ENCODE measurements around the gene ZFAND6.
"Not testable (repeated sequence)": the region's sequence is repeated elsewhere in the genome, so short reads cannot be mapped to it uniquely, and the experiment has no call there.

The ZFAND6 gene

DNA sequence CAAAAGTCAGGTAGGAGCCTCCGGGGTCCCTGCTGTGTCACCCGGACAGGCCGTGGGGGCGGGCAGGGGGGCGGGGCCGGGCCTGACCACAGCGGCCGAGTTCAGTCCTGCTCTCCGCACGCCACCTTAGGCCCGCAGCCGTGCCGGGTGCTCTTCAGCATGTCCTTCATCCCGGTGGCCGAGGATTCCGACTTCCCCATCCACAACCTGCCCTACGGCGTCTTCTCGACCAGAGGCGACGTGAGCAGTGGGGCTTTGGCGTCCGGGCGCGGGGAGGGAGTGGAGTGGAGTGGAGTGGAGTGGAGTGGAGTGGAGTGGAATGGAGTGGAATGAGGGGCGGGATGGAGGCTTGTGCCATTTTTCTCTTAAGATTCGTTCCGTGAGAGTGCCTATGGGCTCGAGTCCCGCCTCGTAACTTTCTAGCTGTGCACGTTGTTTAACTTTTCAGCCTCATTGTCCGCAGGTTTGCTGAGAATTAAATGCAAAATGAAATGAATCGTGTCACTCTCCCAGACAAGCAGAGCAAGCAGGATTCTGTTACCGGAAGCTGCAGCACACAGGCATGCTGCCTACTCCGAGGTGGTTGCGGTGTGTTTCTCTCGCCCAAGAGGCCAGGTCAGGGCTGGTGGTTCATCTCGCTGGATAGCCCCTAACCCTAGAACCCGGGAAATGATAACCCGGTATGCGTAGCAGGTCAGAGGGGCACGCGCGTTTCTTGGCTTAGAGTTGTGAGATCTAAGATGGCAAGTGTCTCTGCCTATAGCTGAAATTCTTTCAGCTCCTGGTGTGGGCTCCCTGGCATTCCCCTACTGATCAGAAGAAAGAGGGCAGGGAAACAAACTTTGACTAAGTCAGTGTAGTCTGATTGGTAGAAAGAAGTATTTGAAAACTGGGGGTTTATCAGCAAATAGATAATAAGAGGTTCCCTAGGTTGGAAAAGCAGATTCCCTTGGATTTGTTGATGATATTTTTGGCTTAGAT, 93.7 kb downstream of the ZFAND6 start, which contains the start of gene FAH:
FAH (plus strand) TSS at position 104 of the 981 bp plus-strand sequence; CDS start at position 160, 56 bp downstream.
- peak within 1 kb of the TSS; percentile 77 to 90 for H3K4me3 ChIP-seq (ENCODE audit: low read length in 2 of 2)
- no peaks in the 10 kb centered on the region for H3K27me3 ChIP-seq (ENCODE audit: control insufficient read depth in 2 of 2, insufficient read depth in 2 of 2, low read length in 2 of 2)
- peak within 1 kb of the TSS; percentile 58 to 69 for H3K9ac ChIP-seq (ENCODE audit: low read depth in 1 of 2, low read length in 2 of 2)
- no peaks in the 10 kb centered on the region for H3K9me3 ChIP-seq (ENCODE audit: control insufficient read depth in 2 of 2, low read length in 2 of 2)
- peaks cover 6 to 9% of the 10 kb centered on the region in 2 donors for H3K4me1 ChIP-seq (ENCODE audit: control insufficient read depth in 2 of 2, insufficient read depth in 2 of 2, low read length in 2 of 2)
- H3K27ac ChIP-seq (ENCODE audit: low read depth in 2 of 2, low read length in 2 of 2): peak within 1 kb of the TSS; percentile 66 to 77
- H3K36me3 ChIP-seq (ENCODE audit: control insufficient read depth in 2 of 2, insufficient read depth in 2 of 2, low read length in 2 of 2): no peaks in the 10 kb centered on the region

DNA sequence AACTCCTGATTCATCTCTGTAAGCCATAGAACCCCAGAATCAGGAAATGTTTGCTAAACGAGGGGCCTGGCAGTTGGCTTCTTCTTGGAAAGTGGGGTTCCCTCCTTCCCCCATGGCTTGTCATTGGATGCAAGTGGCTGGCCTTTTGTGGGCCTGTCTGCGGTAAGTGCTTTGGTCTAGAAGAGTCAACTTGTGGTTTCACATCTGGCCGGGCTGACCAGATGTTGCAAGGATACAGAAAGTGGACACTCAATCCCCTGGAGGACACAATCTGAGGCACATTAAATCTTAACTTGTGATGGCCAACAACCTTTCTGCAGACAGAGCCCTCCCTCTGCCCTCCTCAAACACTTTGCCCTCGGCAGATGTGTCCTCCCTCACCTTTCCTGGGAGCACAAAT, 94.4 kb downstream of the ZFAND6 start:
- Histone ChIP-seq H3K36me3 (ENCODE audit: control insufficient read depth in 2 of 2, insufficient read depth in 2 of 2, low read length in 2 of 2) (no peaks in the 10 kb centered on the region), H3K9me3 (ENCODE audit: control insufficient read depth in 2 of 2, low read length in 2 of 2) (no peaks in the 10 kb centered on the region), H3K27me3 (ENCODE audit: control insufficient read depth in 2 of 2, insufficient read depth in 2 of 2, low read length in 2 of 2) (no peaks in the 10 kb centered on the region), H3K9ac (ENCODE audit: low read depth in 1 of 2, low read length in 2 of 2) (peak overlapping the region in 1 of 2 donors; percentile 69), H3K4me3 (ENCODE audit: low read length in 2 of 2) (peak overlapping the region; percentile 71 to 90), H3K27ac (ENCODE audit: low read depth in 2 of 2, low read length in 2 of 2) (peak overlapping the region in 1 of 2 donors; percentile 77), H3K4me1 (ENCODE audit: control insufficient read depth in 2 of 2, insufficient read depth in 2 of 2, low read length in 2 of 2) (peaks cover 6 to 9% of the 10 kb centered on the region in 2 donors)

DNA sequence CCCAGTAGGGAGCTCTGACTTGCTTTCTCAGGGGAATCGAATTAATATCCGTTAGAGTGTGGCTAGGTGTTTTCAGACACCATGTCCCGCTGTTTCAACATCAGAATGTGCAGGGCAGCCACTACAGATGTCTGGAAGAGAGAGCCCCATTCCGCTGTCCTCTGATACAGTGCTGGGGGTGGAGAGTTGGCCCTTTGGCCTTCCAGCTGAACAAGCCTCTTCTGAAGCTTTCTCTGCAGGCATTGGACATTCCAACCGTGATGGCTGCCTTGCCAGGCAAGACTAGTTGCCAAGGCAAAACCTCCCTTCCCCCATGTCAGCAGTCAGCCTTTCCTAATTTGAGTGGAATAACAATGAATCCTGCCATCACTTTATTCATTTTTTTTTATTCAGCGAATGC, 94.9 kb downstream of the ZFAND6 start:
- Histone ChIP-seq H3K9ac (ENCODE audit: low read depth in 1 of 2, low read length in 2 of 2) (no peak overlapping the region), H3K9me3 (ENCODE audit: control insufficient read depth in 2 of 2, low read length in 2 of 2) (no peaks in the 10 kb centered on the region), H3K27me3 (ENCODE audit: control insufficient read depth in 2 of 2, insufficient read depth in 2 of 2, low read length in 2 of 2) (no peaks in the 10 kb centered on the region), H3K27ac (ENCODE audit: low read depth in 2 of 2, low read length in 2 of 2) (no peak overlapping the region), H3K36me3 (ENCODE audit: control insufficient read depth in 2 of 2, insufficient read depth in 2 of 2, low read length in 2 of 2) (no peaks in the 10 kb centered on the region), H3K4me1 (ENCODE audit: control insufficient read depth in 2 of 2, insufficient read depth in 2 of 2, low read length in 2 of 2) (peaks cover 6 to 9% of the 10 kb centered on the region in 2 donors), H3K4me3 (ENCODE audit: low read length in 2 of 2) (no peak overlapping the region)

DNA sequence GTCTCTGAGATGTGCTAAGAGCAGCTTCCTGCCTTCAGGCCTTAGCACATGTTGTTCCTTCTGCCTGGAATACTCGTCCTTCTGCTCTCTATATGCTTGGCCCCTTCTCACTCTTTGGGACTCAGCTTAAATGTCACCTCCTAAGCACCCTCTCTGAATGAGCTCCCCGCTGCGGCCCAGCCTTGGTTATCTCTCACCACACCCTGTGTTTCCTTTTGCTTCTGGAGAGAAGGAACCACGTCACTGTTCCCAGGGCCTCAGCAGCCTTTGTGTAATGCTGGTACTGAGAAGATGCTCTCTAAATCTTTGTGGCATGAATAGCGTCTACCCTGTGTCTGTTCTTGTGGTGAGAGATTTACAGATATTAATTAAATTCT, 95.5 kb downstream of the ZFAND6 start:
- no peaks in the 10 kb centered on the region for H3K9me3 ChIP-seq (ENCODE audit: control insufficient read depth in 2 of 2, low read length in 2 of 2)
- H3K4me1 ChIP-seq (ENCODE audit: control insufficient read depth in 2 of 2, insufficient read depth in 2 of 2, low read length in 2 of 2): peaks cover 6 to 9% of the 10 kb centered on the region in 2 donors
- H3K27me3 ChIP-seq (ENCODE audit: control insufficient read depth in 2 of 2, insufficient read depth in 2 of 2, low read length in 2 of 2): no peaks in the 10 kb centered on the region
- no peak overlapping the region for H3K9ac ChIP-seq (ENCODE audit: low read depth in 1 of 2, low read length in 2 of 2)
- H3K4me3 ChIP-seq (ENCODE audit: low read length in 2 of 2): no peak overlapping the region
- H3K36me3 ChIP-seq (ENCODE audit: control insufficient read depth in 2 of 2, insufficient read depth in 2 of 2, low read length in 2 of 2): no peaks in the 10 kb centered on the region
- no peak overlapping the region for H3K27ac ChIP-seq (ENCODE audit: low read depth in 2 of 2, low read length in 2 of 2)

DNA sequence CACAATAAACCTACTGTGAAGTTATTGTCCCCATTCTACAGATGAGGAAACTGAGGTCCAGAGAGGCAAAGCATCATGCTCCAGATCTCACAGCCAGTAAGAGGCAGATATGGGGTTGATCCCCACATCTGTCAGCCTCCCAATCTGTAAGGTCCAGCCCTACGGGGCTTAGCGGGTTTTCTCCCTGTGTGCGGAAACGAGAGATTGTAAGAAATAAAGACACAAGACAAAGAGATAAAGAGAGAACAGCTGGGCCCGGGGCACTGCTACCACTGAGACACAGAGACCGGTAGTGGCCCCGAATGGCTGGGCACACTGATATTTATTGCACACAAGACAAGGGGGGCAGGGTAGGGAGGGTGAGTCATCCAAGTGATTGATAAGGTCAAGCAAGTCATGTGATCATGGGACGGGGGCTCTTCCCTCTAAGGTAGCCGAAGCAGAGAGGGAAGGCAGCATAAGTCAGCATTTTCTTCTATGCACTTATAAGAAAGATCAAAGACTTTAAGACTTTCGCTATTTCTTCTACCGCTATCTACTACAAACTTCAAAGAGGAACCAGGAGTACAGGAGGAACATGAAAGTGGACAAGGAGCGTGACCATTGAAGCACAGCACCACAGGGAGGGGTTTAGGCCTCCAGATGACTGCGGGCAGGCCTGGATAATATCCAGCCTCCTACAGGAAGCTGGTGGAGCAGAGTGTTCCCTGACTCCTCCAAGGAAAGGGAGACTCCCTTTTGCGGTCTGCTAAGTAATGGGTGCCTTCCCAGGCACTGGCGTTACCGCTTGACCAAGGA, 96.1 kb downstream of the ZFAND6 start:
- H3K27me3 ChIP-seq (ENCODE audit: control insufficient read depth in 2 of 2, insufficient read depth in 2 of 2, low read length in 2 of 2); H3K9ac ChIP-seq (ENCODE audit: low read depth in 1 of 2, low read length in 2 of 2); H3K9me3 ChIP-seq (ENCODE audit: control insufficient read depth in 2 of 2, low read length in 2 of 2); H3K4me1 ChIP-seq (ENCODE audit: control insufficient read depth in 2 of 2, insufficient read depth in 2 of 2, low read length in 2 of 2); H3K27ac ChIP-seq (ENCODE audit: low read depth in 2 of 2, low read length in 2 of 2); H3K36me3 ChIP-seq (ENCODE audit: control insufficient read depth in 2 of 2, insufficient read depth in 2 of 2, low read length in 2 of 2); H3K4me3 ChIP-seq (ENCODE audit: low read length in 2 of 2): not testable (repeated sequence)

DNA sequence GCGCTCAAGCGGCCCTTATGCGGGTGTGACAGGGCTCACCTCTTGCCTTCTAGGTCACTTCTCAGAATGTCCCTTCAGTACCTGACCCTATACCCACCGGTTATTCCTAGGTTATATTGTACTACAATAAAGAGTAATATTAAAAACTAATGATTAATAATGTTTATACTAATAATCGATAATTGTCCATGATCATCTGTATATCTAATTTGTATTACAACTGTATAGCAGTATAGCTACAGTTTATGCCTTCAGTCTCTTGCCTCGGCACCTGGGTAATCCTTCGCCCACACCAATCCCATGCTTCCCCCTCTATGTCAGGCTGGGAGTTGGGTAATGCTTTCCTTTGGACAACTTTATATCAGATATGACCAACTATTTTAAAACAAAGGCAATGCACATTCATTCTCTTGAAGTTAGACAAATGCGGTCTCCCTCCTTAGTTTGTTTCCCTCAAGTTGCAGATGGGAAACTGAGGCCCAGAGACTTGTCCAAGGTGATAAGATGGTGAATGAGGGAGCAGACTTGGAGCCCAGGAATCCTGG, 96.8 kb downstream of the ZFAND6 start:
- no peaks in the 10 kb centered on the region for H3K36me3 ChIP-seq (ENCODE audit: control insufficient read depth in 2 of 2, insufficient read depth in 2 of 2, low read length in 2 of 2)
- H3K27ac ChIP-seq (ENCODE audit: low read depth in 2 of 2, low read length in 2 of 2): no peak overlapping the region
- peaks cover 8 to 9% of the 10 kb centered on the region in 2 donors for H3K4me1 ChIP-seq (ENCODE audit: control insufficient read depth in 2 of 2, insufficient read depth in 2 of 2, low read length in 2 of 2)
- H3K4me3 ChIP-seq (ENCODE audit: low read length in 2 of 2): no peak overlapping the region
- H3K9me3 ChIP-seq (ENCODE audit: control insufficient read depth in 2 of 2, low read length in 2 of 2): no peaks in the 10 kb centered on the region
- H3K27me3 ChIP-seq (ENCODE audit: control insufficient read depth in 2 of 2, insufficient read depth in 2 of 2, low read length in 2 of 2): no peaks in the 10 kb centered on the region
- no peak overlapping the region for H3K9ac ChIP-seq (ENCODE audit: low read depth in 1 of 2, low read length in 2 of 2)

DNA sequence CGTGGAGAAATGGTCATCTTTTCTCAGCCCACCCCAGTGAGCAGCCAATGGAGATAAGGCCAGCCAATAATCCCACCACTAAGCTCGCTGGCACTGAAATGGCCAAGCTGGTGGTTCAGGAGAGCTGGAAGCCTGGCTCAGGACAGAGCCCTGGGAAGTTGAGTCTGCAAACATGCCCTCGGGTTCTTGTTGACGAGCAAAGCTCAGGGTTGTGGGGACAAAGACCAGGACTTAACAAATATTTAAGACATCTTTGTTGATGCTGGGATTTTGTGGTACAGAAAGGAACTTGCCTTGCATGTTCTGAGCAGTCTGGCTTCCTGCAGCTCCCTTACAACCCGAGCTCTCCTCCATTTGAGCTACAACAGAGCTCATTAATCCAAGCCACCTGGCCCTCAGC, 97.7 kb downstream of the ZFAND6 start:
- Histone ChIP-seq H3K4me3 (ENCODE audit: low read length in 2 of 2) (no peak overlapping the region), H3K27me3 (ENCODE audit: control insufficient read depth in 2 of 2, insufficient read depth in 2 of 2, low read length in 2 of 2) (no peaks in the 10 kb centered on the region), H3K4me1 (ENCODE audit: control insufficient read depth in 2 of 2, insufficient read depth in 2 of 2, low read length in 2 of 2) (peaks cover 8 to 9% of the 10 kb centered on the region in 2 donors), H3K36me3 (ENCODE audit: control insufficient read depth in 2 of 2, insufficient read depth in 2 of 2, low read length in 2 of 2) (peaks cover 0 to 3% of the 10 kb centered on the region in 2 donors), H3K9me3 (ENCODE audit: control insufficient read depth in 2 of 2, low read length in 2 of 2) (no peaks in the 10 kb centered on the region), H3K9ac (ENCODE audit: low read depth in 1 of 2, low read length in 2 of 2) (no peak overlapping the region), H3K27ac (ENCODE audit: low read depth in 2 of 2, low read length in 2 of 2) (no peak overlapping the region)

DNA sequence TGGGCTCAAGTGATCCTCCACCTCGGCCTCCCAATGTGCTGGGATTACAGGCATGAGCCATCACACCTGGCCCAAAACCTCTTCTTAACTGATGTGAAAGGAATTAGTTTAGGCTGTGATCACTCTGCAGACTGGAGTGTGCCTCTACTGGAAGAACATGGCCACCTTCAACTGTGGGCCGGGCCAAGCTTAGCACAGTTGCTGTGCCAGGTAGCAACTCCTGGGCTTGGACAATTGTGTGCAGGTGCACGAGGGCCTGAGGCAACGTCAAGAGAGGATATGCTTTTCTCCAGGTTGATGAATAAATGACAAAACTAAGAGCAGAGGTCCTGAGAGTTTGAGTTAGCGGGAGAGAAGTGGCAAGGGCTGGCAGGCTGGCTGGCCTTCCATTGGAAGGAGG, 99.8 kb downstream of the ZFAND6 start:
- H3K9ac ChIP-seq (ENCODE audit: low read depth in 1 of 2, low read length in 2 of 2): no peak overlapping the region
- no peaks in the 10 kb centered on the region for H3K27me3 ChIP-seq (ENCODE audit: control insufficient read depth in 2 of 2, insufficient read depth in 2 of 2, low read length in 2 of 2)
- no peak overlapping the region for H3K4me3 ChIP-seq (ENCODE audit: low read length in 2 of 2)
- H3K9me3 ChIP-seq (ENCODE audit: control insufficient read depth in 2 of 2, low read length in 2 of 2): no peaks in the 10 kb centered on the region
- H3K27ac ChIP-seq (ENCODE audit: low read depth in 2 of 2, low read length in 2 of 2): no peak overlapping the region
- H3K36me3 ChIP-seq (ENCODE audit: control insufficient read depth in 2 of 2, insufficient read depth in 2 of 2, low read length in 2 of 2): peaks cover 0 to 6% of the 10 kb centered on the region in 2 donors
- peaks cover 0 to 2% of the 10 kb centered on the region in 2 donors for H3K4me1 ChIP-seq (ENCODE audit: control insufficient read depth in 2 of 2, insufficient read depth in 2 of 2, low read length in 2 of 2)

DNA sequence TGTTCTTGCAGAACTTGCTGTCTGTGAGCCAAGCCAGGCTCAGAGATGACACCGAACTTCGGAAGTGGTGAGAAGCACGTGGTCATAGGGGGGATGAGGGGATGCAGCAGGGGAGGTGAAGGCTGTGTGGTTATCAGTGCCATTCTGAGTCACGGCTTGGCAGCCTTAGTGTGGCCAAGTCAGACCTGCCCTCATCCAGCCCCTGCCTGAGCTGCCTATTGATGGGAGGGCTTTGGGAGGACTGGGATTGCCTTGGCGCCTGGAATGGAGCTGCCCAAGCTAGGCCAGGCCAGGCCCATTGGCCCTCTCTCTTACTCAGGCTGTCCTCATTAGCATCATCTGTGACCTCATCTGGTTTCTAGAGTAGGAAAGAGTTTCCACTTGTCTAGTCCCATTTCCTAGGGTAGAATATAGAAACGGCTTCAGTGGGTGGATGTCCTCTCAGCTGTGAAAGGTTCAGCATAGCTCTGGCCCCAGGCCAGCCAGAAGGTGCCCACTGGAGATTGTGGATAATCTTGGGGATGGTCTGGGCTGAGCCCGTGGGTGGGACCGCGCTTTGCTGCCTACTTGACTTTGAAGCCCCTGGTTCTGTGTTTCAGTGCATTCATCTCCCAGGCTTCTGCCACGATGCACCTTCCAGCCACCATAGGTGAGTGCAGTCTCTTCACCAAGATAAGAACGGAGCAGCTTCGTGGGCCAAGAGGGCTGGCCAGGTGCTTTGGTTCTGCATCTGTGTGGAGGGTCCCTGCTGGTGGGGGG, 100.5 kb downstream of the ZFAND6 start:
- no peaks in the 10 kb centered on the region for H3K27me3 ChIP-seq (ENCODE audit: control insufficient read depth in 2 of 2, insufficient read depth in 2 of 2, low read length in 2 of 2)
- peaks cover 0 to 2% of the 10 kb centered on the region in 2 donors for H3K4me1 ChIP-seq (ENCODE audit: control insufficient read depth in 2 of 2, insufficient read depth in 2 of 2, low read length in 2 of 2)
- H3K36me3 ChIP-seq (ENCODE audit: control insufficient read depth in 2 of 2, insufficient read depth in 2 of 2, low read length in 2 of 2): peaks cover 2 to 6% of the 10 kb centered on the region in 2 donors
- peak overlapping the region in 1 of 2 donors; percentile 11 for H3K27ac ChIP-seq (ENCODE audit: low read depth in 2 of 2, low read length in 2 of 2)
- no peak overlapping the region for H3K4me3 ChIP-seq (ENCODE audit: low read length in 2 of 2)
- no peaks in the 10 kb centered on the region for H3K9me3 ChIP-seq (ENCODE audit: control insufficient read depth in 2 of 2, low read length in 2 of 2)
- H3K9ac ChIP-seq (ENCODE audit: low read depth in 1 of 2, low read length in 2 of 2): no peak overlapping the region
